ENCODE results near the gene ADAMTSL2. TPM values are rescaled to one million over a fixed set of nuclear protein-coding genes. Genes with fewer than 3 reads are reported as not detected.

The ADAMTSL2 gene
- total and polyA plus RNA-seq, 2 of the 13 experiments (the other 11 are each of a cell fraction or from before 2014, with no cell fraction given): 1.9 to 3.8 TPM

- no TSS peak for BruUV-seq (replicated peaks)
- no peak for FAIRE-seq
- intact Hi-C loops (cut with micrococcal nuclease; ENCODE audit: unreplicated experiment): no loop called here
- in situ Hi-C loops (cut with HindIII; ENCODE audit: extremely low pct_ligation_motif_present, low pct_unique_long_range_greater_than_20kb): no loop called here
- Histone ChIP-seq H4K20me1 (ENCODE audit: insufficient read depth, low read length) (no peaks in the 10 kb centered on the region), H3K36me3 (replicated peaks in 1 of 2; ENCODE audit: control insufficient read depth in 1 of 2, insufficient read depth in 2 of 2, low read length in 2 of 2) (no peaks in the 10 kb centered on the region), H3K4me3 (replicated peaks in 1 of 3; ENCODE audit: insufficient read depth in 1 of 3, low read depth in 2 of 3, low read length in 3 of 3) (no peak overlapping the region), H2AFZ (ENCODE audit: low read length) (no peak overlapping the region), H3K4me1 (ENCODE audit: insufficient read depth, low read length) (peaks cover 15% of the 10 kb centered on the region), H3K9ac (ENCODE audit: insufficient read depth, low read depth, low read length) (no peak overlapping the region), H3K9me3 (ENCODE audit: low read length) (no peaks in the 10 kb centered on the region), H3K4me2 (ENCODE audit: low read depth, low read length) (no peak overlapping the region), H3K79me2 (ENCODE audit: insufficient read depth, low read length) (no peaks in the 10 kb centered on the region), H3K27me3 (ENCODE audit: control insufficient read depth in 1 of 2, insufficient read depth in 2 of 2, low read length in 2 of 2) (peaks cover 0 to 3% of the 10 kb centered on the region in 2 experiments; a peak in 2 of 5 replicates), H3K27ac (ENCODE audit: extremely low read length, insufficient read depth, low read length) (no peak overlapping the region)
- DNase-seq (ENCODE audit: low spot score): no peak
- ATAC-seq: no peak
- ChIA-PET POLR2A (no interaction called here), CTCF (ENCODE audit: low intra/inter-chr PET ratio, low total read pairs) (no interaction called here)
- WGBS (ENCODE audit: low lambda C conversion rate): 86% methylated on average over 7 of the region's 9 CpGs
- TF ChIP-seq KDM6A (CRISPR knock-in tag; IDR thresholded peaks at IDR 0.05; ENCODE audit: low read depth) (no peak), PHF20 (CRISPR knock-in tag; IDR thresholded peaks at IDR 0.05) (no peak), ZNF337 (CRISPR knock-in tag; IDR thresholded peaks at IDR 0.05; ENCODE audit: borderline replicate concordance, low read depth) (no peak), HES4 (CRISPR knock-in tag; IDR thresholded peaks at IDR 0.05; ENCODE audit: borderline replicate concordance) (no peak), ZNF83 (CRISPR knock-in tag; IDR thresholded peaks at IDR 0.05; ENCODE audit: borderline replicate concordance) (no peak), TFE3 (CRISPR knock-in tag; IDR thresholded peaks at IDR 0.05) (no peak), ATAD3A (CRISPR knock-in tag; IDR thresholded peaks at IDR 0.05) (no peak)
- TF ChIP-seq, protein P1, sequence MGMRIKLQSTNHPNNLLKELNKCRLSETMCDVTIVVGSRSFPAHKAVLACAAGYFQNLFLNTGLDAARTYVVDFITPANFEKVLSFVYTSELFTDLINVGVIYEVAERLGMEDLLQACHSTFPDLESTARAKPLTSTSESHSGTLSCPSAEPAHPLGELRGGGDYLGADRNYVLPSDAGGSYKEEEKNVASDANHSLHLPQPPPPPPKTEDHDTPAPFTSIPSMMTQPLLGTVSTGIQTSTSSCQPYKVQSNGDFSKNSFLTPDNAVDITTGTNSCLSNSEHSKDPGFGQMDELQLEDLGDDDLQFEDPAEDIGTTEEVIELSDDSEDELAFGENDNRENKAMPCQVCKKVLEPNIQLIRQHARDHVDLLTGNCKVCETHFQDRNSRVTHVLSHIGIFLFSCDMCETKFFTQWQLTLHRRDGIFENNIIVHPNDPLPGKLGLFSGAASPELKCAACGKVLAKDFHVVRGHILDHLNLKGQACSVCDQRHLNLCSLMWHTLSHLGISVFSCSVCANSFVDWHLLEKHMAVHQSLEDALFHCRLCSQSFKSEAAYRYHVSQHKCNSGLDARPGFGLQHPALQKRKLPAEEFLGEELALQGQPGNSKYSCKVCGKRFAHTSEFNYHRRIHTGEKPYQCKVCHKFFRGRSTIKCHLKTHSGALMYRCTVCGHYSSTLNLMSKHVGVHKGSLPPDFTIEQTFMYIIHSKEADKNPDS (CRISPR knock-in tag; IDR thresholded peaks at IDR 0.05): no peak
Measured at GRCh38 chr9:133557581-133557980, 23.1 kb downstream of the ADAMTSL2 start.
